Loucy (cell line): Measurements from ENCODE around the gene MAN2A1.

Source experiments
- H2AFZ ChIP-seq: fragments of 200-600 bp; sonication (generic); 2 replicates; pipeline ENCODE4 v1.6.0; 2016; ENCODE audit warnings: antibody characterized with exemption, mild to moderate bottlenecking, low read length, moderate library complexity
- H3F3A ChIP-seq: fragments of 200-600 bp; 2 replicates; pipeline ENCODE4 v1.6.0; 2016; ENCODE audit warnings: antibody characterized with exemption, low read depth, mild to moderate bottlenecking
- H3K27me3 ChIP-seq: fragments of 200-600 bp; sonication (generic); 2 replicates; pipeline ENCODE4 v1.6.1; 2014; ENCODE audit warnings: low read length, mild to moderate bottlenecking; ENCODE audit not compliant: insufficient read depth, poor library complexity, severe bottlenecking
- H3K36me3 ChIP-seq: fragments of 200-600 bp; sonication (generic); 2 replicates; pipeline ENCODE4 v1.6.1; 2016; ENCODE audit warnings: low read length; ENCODE audit not compliant: insufficient read depth
- H3K4me1 ChIP-seq: fragments of 200-600 bp; sonication (generic); 2 replicates; pipeline ENCODE4 v1.5.1; 2014; ENCODE audit warnings: low read length, mild to moderate bottlenecking; ENCODE audit not compliant: insufficient read depth, poor library complexity, severe bottlenecking
- H3K4me2 ChIP-seq: fragments of 200-600 bp; sonication (generic); 2 replicates; pipeline ENCODE4 v1.6.0; 2014; ENCODE audit warnings: antibody characterized with exemption, low read length, low read depth, mild to moderate bottlenecking; ENCODE audit not compliant: poor library complexity, severe bottlenecking
- H3K4me3 ChIP-seq: fragments of 200-600 bp; sonication (generic); 2 replicates; pipeline ENCODE4 v1.5.1; 2014; ENCODE audit warnings: low read length, mild to moderate bottlenecking, mixed read lengths; ENCODE audit not compliant: poor library complexity, severe bottlenecking
- H3K79me2 ChIP-seq: fragments of 200-600 bp; sonication (generic); 2 replicates; pipeline ENCODE4 v1.6.1; 2014; ENCODE audit warnings: low read length; ENCODE audit not compliant: insufficient read depth
- H3K9ac ChIP-seq: fragments of 200-600 bp; sonication (generic); 2 replicates; pipeline ENCODE4 v1.6.0; 2014; ENCODE audit warnings: mild to moderate bottlenecking, low read depth, low read length, moderate library complexity; ENCODE audit not compliant: poor library complexity, severe bottlenecking
- H3K9me2 ChIP-seq: fragments of 200-600 bp; sonication (generic); replicated peaks from 2 replicates; pipeline ENCODE4 v1.6.1; 2016; ENCODE audit warnings: low read depth, low read length, mixed read lengths
- H3K9me3 ChIP-seq: fragments of 200-600 bp; sonication (generic); 2 replicates; pipeline ENCODE4 v1.6.1; 2014; ENCODE audit warnings: mild to moderate bottlenecking, antibody characterized with exemption, low read length, low read depth; ENCODE audit not compliant: insufficient read depth
- H4K20me1 ChIP-seq: fragments of 200-600 bp; sonication (generic); 2 replicates; pipeline ENCODE4 v1.6.0; 2014; ENCODE audit warnings: antibody characterized with exemption, low read length, mild to moderate bottlenecking; ENCODE audit not compliant: insufficient read depth, poor library complexity, severe bottlenecking
- CTCF ChIP-seq: fragments of 200-600 bp; sonication (generic); conservative IDR thresholded peaks from 2 replicates; pipeline ENCODE4 v1.5.1; 2014; ENCODE audit warnings: mild to moderate bottlenecking, antibody characterized with exemption, low read length
- EZH2phosphoT487 ChIP-seq: fragments of 200-600 bp; IDR thresholded peaks from 2 replicates; pipeline ENCODE4 v1.6.1; 2018; ENCODE audit warnings: antibody characterized with exemption, mild to moderate bottlenecking, moderate library complexity, borderline replicate concordance

The MAN2A1 gene

GRCh38 chr5:109678447-109678846, 11.3 kb upstream of the MAN2A1 start:
- Histone ChIP-seq H2AFZ (no peak overlapping the region), H3K9me3 (no peaks in the 10 kb centered on the region), H3K9me2 (no peaks in the 10 kb centered on the region), H4K20me1 (no peaks in the 10 kb centered on the region), H3K27me3 (no peaks in the 10 kb centered on the region), H3K79me2 (no peaks in the 10 kb centered on the region), H3K4me3 (no peak overlapping the region), H3K4me2 (no peak overlapping the region), H3K36me3 (no peaks in the 10 kb centered on the region), H3K4me1 (no peaks in the 10 kb centered on the region), H3F3A (no peaks in the 10 kb centered on the region), H3K9ac (no peak overlapping the region)
- TF ChIP-seq CTCF (no peak), EZH2phosphoT487 (no peak)

GRCh38 chr5:109681763-109682162, 8.0 kb upstream of the MAN2A1 start:
- H3K9ac ChIP-seq = no peak overlapping the region
- no peaks in the 10 kb centered on the region for H3F3A ChIP-seq
- no peaks in the 10 kb centered on the region for H3K9me3 ChIP-seq
- no peaks in the 10 kb centered on the region for H3K9me2 ChIP-seq
- TF ChIP-seq CTCF (no peak), EZH2phosphoT487 (no peak)
- no peak overlapping the region for H3K4me3 ChIP-seq
- no peaks in the 10 kb centered on the region for H4K20me1 ChIP-seq
- no peak overlapping the region for H3K4me2 ChIP-seq
- H3K4me1 ChIP-seq = no peaks in the 10 kb centered on the region
- no peaks in the 10 kb centered on the region for H3K36me3 ChIP-seq
- no peaks in the 10 kb centered on the region for H3K79me2 ChIP-seq
- H2AFZ ChIP-seq = no peak overlapping the region
- no peaks in the 10 kb centered on the region for H3K27me3 ChIP-seq

DNA sequence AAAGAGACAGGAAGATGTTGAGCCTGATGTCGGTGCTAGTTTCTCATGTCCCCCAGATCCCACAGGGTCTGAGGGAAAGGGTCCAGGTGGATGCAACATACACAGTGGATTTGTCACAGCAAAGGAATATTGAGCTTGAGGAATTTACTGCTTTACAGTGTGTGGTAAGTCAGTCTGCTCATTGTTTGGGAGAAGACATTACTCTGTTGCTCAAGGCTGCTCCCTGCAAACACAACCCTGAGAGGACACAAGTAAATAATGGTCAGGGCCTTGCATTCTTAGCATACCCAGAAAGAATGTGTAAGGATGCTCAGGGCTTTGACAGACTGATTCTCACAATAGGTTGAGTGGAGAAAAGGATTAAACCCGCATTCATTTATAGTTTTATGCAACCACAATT, 7.3 kb upstream of the MAN2A1 start:
- Histone ChIP-seq H3K4me2 (no peak overlapping the region), H3K4me3 (no peak overlapping the region), H4K20me1 (no peaks in the 10 kb centered on the region), H3K27me3 (no peaks in the 10 kb centered on the region), H3K4me1 (no peaks in the 10 kb centered on the region), H3K36me3 (no peaks in the 10 kb centered on the region), H3F3A (no peaks in the 10 kb centered on the region), H3K9me2 (no peaks in the 10 kb centered on the region), H2AFZ (no peak overlapping the region), H3K9me3 (no peaks in the 10 kb centered on the region), H3K79me2 (no peaks in the 10 kb centered on the region), H3K9ac (no peak overlapping the region)
- TF ChIP-seq CTCF = no peak
- TF ChIP-seq EZH2phosphoT487 = no peak
